SK-N-SH treated with all-trans-retinoic acid at 6 μM for 48 hours (cell line): ENCODE measurements around the gene LFNG.
A peak's percentile ranks its signal among the peaks of the same experiment; 100 is the strongest.

Experiments used
- ATAC-seq: fragments of 200-7000 bp; cut with Tn5 transposase; 3 replicates; pipeline ENCODE4 v1.9.1; 2020; ENCODE audit warnings: mild to moderate bottlenecking, moderate library complexity
- ARNTL ChIP-seq: fragments of 450-650 bp; formaldehyde crosslinking; IDR thresholded peaks from 2 replicates; pipeline ENCODE4 v1.5.0; 2020; ENCODE audit warnings: low read depth, mild to moderate bottlenecking, moderate library complexity, borderline replicate concordance
- BACH2 ChIP-seq: fragments of 250-450 bp; sonication (Bioruptor Pico); IDR thresholded peaks from 2 replicates; pipeline ENCODE4 v1.9.0; 2021; ENCODE audit warnings: mild to moderate bottlenecking, borderline replicate concordance
- CSDC2 ChIP-seq: fragments of 250-450 bp; sonication (Bioruptor Pico); IDR thresholded peaks from 2 replicates; pipeline ENCODE4 v1.5.0; 2020; ENCODE audit warnings: mild to moderate bottlenecking, moderate library complexity
- ESRRG ChIP-seq: fragments of 250-450 bp; sonication (Bioruptor Pico); IDR thresholded peaks from 2 replicates; pipeline ENCODE4 v1.6.1; 2021; ENCODE audit warnings: mild to moderate bottlenecking
- GLIS3 ChIP-seq: fragments of 250-450 bp; sonication (Bioruptor Pico); IDR thresholded peaks from 2 replicates; pipeline ENCODE4 v1.5.0; 2020; ENCODE audit warnings: mild to moderate bottlenecking, moderate library complexity
- ISL1 ChIP-seq: fragments of 250-450 bp; sonication (Bioruptor Pico); IDR thresholded peaks from 2 replicates; pipeline ENCODE4 v2.1.2; 2022; ENCODE audit warnings: mild to moderate bottlenecking, moderate library complexity
- OSR1 ChIP-seq: fragments of 250-450 bp; sonication (Bioruptor Pico); IDR thresholded peaks from 2 replicates; pipeline ENCODE4 v1.8.0; 2022; ENCODE audit warnings: moderate library complexity, mild to moderate bottlenecking, inconsistent platforms
- PPARA ChIP-seq: fragments of 250-450 bp; sonication (Bioruptor Pico); IDR thresholded peaks from 2 replicates; pipeline ENCODE4 v1.5.0; 2020; ENCODE audit warnings: mild to moderate bottlenecking, borderline replicate concordance
- RARB ChIP-seq: fragments of 250-450 bp; sonication (Bioruptor Pico); IDR thresholded peaks from 2 replicates; pipeline ENCODE4 v1.8.0; 2021; ENCODE audit warnings: mild to moderate bottlenecking, moderate library complexity
- SNAI2 ChIP-seq: fragments of 250-450 bp; sonication (Bioruptor Pico); IDR thresholded peaks from 2 replicates; pipeline ENCODE4 v1.5.0; 2020; ENCODE audit warnings: mild to moderate bottlenecking, moderate library complexity
- TCF4 ChIP-seq: fragments of 250-450 bp; sonication (Bioruptor Pico); IDR thresholded peaks from 2 replicates; pipeline ENCODE4 v1.8.0; 2021; ENCODE audit warnings: mild to moderate bottlenecking, moderate library complexity, borderline replicate concordance
- TOX ChIP-seq: fragments of 250-450 bp; sonication (Bioruptor Pico); IDR thresholded peaks from 2 replicates; pipeline ENCODE4 v1.8.0; 2021; ENCODE audit warnings: mild to moderate bottlenecking, moderate library complexity, borderline replicate concordance
- ZC3H10 ChIP-seq: fragments of 250-450 bp; sonication (Bioruptor Pico); IDR thresholded peaks from 2 replicates; pipeline ENCODE4 v1.5.1; 2021; ENCODE audit warnings: mild to moderate bottlenecking, moderate library complexity
- ZFP3 ChIP-seq: fragments of 250-450 bp; sonication (Bioruptor Pico); IDR thresholded peaks from 2 replicates; pipeline ENCODE4 v1.5.0; 2020; ENCODE audit warnings: mild to moderate bottlenecking, moderate library complexity
- ZFP30 ChIP-seq: fragments of 450-650 bp; formaldehyde crosslinking; IDR thresholded peaks from 2 replicates; pipeline ENCODE4 v1.5.0; 2022; ENCODE audit warnings: mild to moderate bottlenecking, moderate library complexity
- ZNF565 ChIP-seq: fragments of 450-650 bp; formaldehyde crosslinking; conservative IDR thresholded peaks from 2 replicates; pipeline ENCODE4 v1.5.0; 2020; ENCODE audit warnings: low read depth, mild to moderate bottlenecking, moderate library complexity
- ZNF70 ChIP-seq: fragments of 450-650 bp; formaldehyde crosslinking; IDR thresholded peaks from 2 replicates; pipeline ENCODE4 v1.5.0; 2020; ENCODE audit warnings: mild to moderate bottlenecking, moderate library complexity
- ZNF8 ChIP-seq: fragments of 450-650 bp; formaldehyde crosslinking; IDR thresholded peaks from 2 replicates; pipeline ENCODE4 v1.5.0; 2020; ENCODE audit warnings: mild to moderate bottlenecking, moderate library complexity
- TF ChIP-seq, protein P1 (sequence below): fragments of 250-450 bp; sonication (Bioruptor Pico); IDR thresholded peaks from 2 replicates; pipeline ENCODE4 v1.5.0; 2020; ENCODE audit warnings: mild to moderate bottlenecking, moderate library complexity
- TF ChIP-seq, protein P2 (sequence below): fragments of 250-450 bp; sonication (Bioruptor Pico); IDR thresholded peaks from 2 replicates; pipeline ENCODE4 v1.8.0; 2021; ENCODE audit warnings: low read depth, mild to moderate bottlenecking, moderate library complexity, borderline replicate concordance
- TF ChIP-seq, protein P3 (sequence below): fragments of 250-450 bp; sonication (Bioruptor Pico); IDR thresholded peaks from 2 replicates; pipeline ENCODE4 v1.5.1; 2020; ENCODE audit warnings: low read depth, mild to moderate bottlenecking, moderate library complexity
- TF ChIP-seq, protein P4 (sequence below): fragments of 250-450 bp; sonication (Bioruptor Pico); IDR thresholded peaks from 2 replicates; pipeline ENCODE4 v1.5.1; 2021; ENCODE audit warnings: mild to moderate bottlenecking, moderate library complexity
- TF ChIP-seq, protein P5 (sequence below): fragments of 250-450 bp; sonication (Bioruptor Pico); IDR thresholded peaks from 2 replicates; pipeline ENCODE4 v1.8.0; 2020; ENCODE audit warnings: mild to moderate bottlenecking, moderate library complexity, borderline replicate concordance

Gene LFNG

DNA sequence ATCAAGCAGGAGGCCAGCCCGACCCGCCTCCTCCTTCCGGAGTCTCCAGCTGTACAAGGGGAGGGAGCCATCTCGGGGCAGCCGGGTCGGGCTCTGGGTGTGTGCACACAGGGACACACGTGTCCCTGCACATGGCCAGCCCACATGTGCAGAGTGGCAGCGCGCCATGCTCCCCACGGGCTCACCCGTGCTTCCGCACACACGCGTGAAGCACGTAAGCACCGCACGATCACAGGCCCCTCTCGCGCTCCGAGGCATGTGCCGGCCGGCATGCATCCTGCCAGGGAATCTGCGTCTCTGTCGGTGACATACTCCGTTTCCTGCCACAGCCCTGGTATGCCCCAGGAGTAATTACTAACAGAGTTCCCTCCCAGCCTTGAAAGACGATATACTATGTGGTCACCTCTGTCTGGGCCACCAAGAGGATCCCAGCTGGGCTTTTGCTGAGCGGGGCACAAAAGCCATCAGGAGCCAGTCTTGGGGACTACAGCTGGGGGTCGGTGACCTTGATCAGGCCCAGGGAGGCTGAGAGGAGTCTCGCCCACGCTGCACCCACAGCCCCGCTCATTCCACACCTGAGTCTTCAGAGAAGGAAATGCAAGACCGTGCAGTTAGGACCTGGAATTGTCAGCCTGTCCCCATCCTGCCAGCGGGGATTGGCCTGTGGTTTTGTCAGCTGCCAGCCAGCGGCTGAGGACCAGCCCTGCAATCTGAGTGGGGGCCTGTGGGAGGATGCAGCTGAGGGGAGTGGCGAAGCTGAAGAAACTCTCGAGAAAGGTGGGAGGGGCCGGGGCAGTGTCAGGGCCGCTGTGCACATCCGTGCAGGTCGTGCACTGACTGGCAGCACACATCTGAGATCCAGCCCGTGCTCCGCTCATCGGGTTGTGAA is 11.0 kb upstream of the LFNG start:
- peak; percentile 40 for ATAC-seq
- TF ChIP-seq ZNF70 (no peak), ARNTL (CRISPR knock-in tag) (no peak), SNAI2 (CRISPR knock-in tag) (no peak), GLIS3 (CRISPR knock-in tag) (no peak), ISL1 (no peak), ZFP30 (CRISPR knock-in tag) (no peak), TOX (no peak), PPARA (CRISPR knock-in tag) (no peak), ZFP3 (no peak), OSR1 (CRISPR knock-in tag) (no peak), TCF4 (CRISPR knock-in tag) (no peak), RARB (CRISPR knock-in tag) (no peak), ZNF565 (CRISPR knock-in tag) (no peak), BACH2 (no peak), ZC3H10 (CRISPR knock-in tag) (no peak)
- TF ChIP-seq, protein P1, sequence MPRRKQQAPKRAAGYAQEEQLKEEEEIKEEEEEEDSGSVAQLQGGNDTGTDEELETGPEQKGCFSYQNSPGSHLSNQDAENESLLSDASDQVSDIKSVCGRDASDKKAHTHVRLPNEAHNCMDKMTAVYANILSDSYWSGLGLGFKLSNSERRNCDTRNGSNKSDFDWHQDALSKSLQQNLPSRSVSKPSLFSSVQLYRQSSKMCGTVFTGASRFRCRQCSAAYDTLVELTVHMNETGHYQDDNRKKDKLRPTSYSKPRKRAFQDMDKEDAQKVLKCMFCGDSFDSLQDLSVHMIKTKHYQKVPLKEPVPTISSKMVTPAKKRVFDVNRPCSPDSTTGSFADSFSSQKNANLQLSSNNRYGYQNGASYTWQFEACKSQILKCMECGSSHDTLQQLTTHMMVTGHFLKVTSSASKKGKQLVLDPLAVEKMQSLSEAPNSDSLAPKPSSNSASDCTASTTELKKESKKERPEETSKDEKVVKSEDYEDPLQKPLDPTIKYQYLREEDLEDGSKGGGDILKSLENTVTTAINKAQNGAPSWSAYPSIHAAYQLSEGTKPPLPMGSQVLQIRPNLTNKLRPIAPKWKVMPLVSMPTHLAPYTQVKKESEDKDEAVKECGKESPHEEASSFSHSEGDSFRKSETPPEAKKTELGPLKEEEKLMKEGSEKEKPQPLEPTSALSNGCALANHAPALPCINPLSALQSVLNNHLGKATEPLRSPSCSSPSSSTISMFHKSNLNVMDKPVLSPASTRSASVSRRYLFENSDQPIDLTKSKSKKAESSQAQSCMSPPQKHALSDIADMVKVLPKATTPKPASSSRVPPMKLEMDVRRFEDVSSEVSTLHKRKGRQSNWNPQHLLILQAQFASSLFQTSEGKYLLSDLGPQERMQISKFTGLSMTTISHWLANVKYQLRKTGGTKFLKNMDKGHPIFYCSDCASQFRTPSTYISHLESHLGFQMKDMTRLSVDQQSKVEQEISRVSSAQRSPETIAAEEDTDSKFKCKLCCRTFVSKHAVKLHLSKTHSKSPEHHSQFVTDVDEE (CRISPR knock-in tag): no peak
- TF ChIP-seq, protein P2, sequence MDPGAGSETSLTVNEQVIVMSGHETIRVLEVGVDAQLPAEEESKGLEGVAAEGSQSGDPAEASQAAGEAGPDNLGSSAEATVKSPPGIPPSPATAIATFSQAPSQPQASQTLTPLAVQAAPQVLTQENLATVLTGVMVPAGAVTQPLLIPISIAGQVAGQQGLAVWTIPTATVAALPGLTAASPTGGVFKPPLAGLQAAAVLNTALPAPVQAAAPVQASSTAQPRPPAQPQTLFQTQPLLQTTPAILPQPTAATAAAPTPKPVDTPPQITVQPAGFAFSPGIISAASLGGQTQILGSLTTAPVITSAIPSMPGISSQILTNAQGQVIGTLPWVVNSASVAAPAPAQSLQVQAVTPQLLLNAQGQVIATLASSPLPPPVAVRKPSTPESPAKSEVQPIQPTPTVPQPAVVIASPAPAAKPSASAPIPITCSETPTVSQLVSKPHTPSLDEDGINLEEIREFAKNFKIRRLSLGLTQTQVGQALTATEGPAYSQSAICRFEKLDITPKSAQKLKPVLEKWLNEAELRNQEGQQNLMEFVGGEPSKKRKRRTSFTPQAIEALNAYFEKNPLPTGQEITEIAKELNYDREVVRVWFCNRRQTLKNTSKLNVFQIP (CRISPR knock-in tag): no peak
- TF ChIP-seq, protein P3, sequence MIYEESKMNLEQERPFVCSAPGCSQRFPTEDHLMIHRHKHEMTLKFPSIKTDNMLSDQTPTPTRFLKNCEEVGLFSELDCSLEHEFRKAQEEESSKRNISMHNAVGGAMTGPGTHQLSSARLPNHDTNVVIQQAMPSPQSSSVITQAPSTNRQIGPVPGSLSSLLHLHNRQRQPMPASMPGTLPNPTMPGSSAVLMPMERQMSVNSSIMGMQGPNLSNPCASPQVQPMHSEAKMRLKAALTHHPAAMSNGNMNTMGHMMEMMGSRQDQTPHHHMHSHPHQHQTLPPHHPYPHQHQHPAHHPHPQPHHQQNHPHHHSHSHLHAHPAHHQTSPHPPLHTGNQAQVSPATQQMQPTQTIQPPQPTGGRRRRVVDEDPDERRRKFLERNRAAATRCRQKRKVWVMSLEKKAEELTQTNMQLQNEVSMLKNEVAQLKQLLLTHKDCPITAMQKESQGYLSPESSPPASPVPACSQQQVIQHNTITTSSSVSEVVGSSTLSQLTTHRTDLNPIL (CRISPR knock-in tag): no peak
- TF ChIP-seq, protein P4, sequence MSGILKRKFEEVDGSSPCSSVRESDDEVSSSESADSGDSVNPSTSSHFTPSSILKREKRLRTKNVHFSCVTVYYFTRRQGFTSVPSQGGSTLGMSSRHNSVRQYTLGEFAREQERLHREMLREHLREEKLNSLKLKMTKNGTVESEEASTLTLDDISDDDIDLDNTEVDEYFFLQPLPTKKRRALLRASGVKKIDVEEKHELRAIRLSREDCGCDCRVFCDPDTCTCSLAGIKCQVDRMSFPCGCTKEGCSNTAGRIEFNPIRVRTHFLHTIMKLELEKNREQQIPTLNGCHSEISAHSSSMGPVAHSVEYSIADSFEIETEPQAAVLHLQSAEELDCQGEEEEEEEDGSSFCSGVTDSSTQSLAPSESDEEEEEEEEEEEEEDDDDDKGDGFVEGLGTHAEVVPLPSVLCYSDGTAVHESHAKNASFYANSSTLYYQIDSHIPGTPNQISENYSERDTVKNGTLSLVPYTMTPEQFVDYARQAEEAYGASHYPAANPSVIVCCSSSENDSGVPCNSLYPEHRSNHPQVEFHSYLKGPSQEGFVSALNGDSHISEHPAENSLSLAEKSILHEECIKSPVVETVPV (CRISPR knock-in tag): no peak
- TF ChIP-seq, all 23 proteins: peak for 0

DNA sequence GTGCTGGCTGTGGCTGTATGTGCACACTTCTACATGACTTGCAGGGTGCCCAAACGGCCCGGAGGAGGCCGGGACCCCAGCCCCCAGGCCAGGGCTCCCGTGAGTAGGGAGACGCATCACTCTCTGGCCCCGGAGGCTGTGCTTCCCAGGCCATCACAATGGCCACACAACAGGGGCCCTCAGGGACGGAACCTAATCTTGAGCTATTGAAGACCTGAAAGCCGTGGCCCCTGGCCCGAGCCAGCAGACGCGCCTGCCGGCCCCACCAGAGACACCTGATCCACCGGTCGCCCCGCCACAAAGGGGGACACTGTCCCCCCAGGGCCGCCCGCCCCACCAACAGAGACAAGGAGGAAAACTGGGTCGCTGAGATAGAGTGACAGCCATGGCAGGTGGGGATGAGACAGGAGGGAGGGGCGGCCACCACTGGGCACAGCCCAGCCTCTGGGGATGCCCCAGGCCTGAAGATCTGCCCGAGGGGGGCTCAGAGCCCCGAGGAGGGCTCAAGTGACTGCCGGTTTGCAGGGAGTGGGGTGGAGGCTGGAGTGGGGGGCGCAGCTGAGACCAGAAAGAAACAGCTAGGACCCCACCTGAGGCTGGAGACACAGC is 10.2 kb upstream of the LFNG start:
- TF ChIP-seq ZFP3 (no peak), BACH2 (no peak)
- TF ChIP-seq, all 23 proteins: peak for 0
- ATAC-seq: no peak

DNA sequence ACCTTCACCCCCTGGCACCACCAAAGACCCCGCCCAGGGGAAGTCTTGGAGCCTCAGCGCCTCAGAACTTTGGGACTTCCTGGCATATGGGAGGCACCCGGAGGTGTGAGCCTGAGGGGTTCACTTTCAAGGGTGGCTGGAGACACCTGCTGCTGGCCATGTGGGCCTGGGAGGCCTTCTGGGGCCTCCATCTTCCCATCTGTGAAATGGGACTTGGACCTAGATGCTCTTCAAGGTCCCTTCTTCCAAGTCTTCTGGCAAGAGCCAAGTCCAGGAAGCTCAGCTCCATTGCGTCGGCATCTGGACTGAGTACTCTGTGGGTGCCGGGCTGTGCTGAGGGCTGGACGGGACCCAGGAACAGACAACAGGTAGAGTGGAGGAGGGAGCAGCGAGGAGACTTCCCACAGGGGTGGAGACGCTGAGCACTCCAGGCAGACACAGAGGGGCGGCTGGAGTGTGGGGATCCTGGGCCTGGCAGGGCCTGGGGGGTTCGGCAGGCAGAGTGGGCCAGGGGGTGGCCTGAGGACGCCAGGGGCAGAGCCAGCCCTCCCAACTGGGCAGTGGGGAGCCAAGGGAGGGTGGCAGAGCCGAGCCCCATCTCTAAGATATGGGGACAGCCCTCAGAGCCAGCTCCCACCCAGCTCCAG is 9.3 kb upstream of the LFNG start:
- ATAC-seq: no peak
- TF ChIP-seq ZFP3 (no peak), ZNF8 (CRISPR knock-in tag) (no peak), TCF4 (CRISPR knock-in tag) (no peak), TOX (no peak), CSDC2 (CRISPR knock-in tag) (no peak), BACH2 (no peak), GLIS3 (CRISPR knock-in tag) (no peak), ESRRG (CRISPR knock-in tag) (no peak), ZFP30 (CRISPR knock-in tag) (no peak)
- TF ChIP-seq, protein P5, sequence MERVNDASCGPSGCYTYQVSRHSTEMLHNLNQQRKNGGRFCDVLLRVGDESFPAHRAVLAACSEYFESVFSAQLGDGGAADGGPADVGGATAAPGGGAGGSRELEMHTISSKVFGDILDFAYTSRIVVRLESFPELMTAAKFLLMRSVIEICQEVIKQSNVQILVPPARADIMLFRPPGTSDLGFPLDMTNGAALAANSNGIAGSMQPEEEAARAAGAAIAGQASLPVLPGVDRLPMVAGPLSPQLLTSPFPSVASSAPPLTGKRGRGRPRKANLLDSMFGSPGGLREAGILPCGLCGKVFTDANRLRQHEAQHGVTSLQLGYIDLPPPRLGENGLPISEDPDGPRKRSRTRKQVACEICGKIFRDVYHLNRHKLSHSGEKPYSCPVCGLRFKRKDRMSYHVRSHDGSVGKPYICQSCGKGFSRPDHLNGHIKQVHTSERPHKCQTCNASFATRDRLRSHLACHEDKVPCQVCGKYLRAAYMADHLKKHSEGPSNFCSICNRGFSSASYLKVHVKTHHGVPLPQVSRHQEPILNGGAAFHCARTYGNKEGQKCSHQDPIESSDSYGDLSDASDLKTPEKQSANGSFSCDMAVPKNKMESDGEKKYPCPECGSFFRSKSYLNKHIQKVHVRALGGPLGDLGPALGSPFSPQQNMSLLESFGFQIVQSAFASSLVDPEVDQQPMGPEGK (CRISPR knock-in tag): no peak
- TF ChIP-seq, protein P1 (CRISPR knock-in tag): no peak
